ENCODE measurements around the gene MARCKS.

MARCKS gene

DNA sequence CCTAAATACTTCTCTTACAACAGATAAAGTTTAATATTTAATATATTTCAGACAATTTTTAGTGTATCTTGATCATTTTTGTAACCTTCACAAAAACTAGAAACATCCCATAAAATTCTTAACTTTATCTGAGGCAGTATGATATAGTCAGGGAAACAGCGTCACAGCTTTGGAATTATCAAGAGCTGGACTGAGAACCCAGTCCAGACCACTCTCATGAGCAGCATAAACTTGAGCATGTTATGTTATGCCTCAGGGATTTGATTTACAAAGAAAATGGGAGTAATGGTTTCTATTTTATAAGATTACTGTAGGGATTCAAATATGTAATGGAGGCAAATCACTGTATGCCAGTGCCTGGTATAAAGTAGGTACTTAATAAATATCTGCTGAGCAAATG lies 8.3 kb upstream of the MARCKS start:
- no peak for DNase-seq (ENCODE audit: extremely low read depth in 1 of 2, low read depth in 1 of 2)

DNA sequence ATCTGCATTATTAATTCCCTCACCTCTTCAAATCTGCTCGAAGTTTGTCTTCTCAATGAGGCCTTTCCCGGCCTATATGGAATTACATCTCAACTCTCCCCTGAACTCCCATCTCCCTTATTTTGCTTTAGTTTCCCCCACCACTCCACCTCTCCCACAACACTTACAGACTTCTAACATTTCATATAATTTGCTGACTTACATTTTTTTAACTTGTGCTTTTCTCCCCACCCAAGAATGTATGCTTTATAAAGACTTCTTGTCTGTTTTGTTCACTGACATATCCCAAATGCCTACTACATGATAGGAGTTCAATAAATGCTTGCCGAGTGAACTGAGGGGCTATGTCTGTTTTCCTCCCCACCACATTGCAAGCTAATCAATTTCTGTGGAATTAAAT lies 3.9 kb upstream of the MARCKS start:
- DNase-seq (ENCODE audit: extremely low read depth in 1 of 2, low read depth in 1 of 2) = no peak

DNA sequence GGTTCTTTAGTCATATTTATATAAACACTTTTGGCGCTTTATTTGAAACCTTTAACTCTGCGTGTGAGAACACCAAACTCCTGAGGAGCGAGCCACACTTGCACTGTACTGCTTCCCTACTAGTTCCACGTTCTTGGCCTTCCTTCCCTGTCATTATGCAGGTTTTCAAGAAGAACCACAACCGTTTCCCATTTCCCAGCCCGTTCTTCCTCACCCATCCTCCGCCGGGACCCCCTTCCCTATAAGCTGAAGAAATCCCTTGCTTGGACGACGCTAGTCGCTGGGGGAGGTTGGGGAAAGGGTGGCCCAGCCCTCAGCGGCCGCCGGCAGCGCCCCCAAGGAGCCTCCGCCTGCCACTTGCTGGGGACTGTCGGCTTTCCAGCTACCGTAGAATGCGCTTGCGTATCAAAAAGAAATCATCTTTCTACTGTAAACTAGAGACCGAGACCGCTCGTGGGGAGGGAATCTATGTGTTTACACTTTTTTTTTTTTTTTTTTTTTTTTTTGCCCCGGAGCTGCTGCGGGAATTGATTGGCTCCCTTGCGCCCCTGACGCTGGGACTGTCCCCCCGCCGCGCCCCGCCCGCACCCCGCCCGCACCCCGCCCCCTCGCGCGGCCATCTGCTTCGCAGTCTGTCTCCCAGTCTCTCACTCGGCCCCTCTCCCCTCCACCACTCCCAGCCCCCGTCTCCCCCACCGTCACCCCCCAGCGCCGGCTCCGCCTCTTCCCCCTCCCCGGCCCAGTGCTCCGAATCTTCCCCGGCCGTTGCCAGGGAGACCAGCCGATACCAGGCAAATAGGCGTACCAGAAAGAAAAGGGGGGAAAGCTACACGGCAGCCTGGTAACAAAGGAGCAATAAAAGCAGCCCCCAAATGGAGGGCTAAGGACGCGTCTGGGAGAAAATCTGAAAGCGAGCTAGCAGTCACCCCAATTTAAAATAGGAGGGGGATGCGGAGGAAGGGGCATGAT lies 2.3 kb upstream of the MARCKS start:
- DNase-seq (ENCODE audit: extremely low read depth in 1 of 2, low read depth in 1 of 2) = no peak

DNA sequence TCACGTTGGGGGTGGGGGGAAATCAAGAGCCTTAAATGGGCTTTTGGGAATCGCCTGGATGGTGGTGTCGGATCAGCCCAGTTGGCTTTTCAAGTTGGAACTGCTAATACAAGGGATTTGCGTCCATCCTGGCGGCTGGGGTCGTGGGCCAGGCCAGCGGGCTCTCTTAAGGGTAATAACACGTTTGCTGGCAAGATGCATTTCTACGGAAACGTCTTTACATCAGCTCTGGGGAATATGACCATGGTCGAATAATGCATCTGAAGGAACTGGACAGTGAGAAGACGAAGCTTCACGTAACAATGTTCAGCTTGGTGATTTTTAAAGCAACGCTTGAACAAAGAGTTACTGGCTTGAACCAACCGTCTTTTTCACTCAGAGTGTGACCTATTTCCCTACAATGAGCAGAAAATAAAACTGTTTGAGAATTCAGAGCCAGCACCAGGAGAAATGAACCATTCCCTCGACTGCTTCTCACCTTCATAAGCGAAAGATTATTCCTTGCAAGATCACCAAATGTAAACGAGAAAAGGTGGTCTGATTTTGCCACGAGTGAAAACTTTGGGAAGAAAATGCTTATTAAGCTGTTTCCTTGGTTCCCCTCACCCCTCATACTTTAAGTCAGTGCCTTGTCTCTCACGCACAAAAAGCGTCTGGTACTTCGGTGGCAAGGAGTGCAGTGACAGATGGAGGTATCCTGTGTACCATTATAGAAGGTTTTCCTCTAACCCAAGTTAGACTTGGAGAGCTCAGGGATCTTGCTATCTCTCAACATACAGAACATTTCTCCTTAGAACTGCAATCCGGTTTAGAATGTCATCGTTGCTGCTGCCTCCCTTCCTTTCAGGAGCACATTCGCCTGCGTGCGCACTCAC lies 1.4 kb upstream of the MARCKS start:
- DNase-seq (ENCODE audit: extremely low read depth in 1 of 2, low read depth in 1 of 2) = no peak

DNA sequence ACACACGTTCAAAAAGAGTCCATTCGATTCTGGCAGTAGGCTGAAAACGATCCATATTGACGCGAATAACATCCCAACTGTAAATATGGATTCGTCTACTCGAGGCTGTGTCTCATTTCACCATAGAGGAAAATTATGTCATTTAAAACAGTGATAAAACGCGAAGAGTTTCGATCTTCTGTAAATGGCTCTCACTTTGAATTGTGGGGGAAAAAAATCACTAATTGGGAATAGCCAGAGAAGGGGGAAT lies 845 bp upstream of the MARCKS start:
- no peak for DNase-seq (ENCODE audit: extremely low read depth in 1 of 2, low read depth in 1 of 2)

DNA sequence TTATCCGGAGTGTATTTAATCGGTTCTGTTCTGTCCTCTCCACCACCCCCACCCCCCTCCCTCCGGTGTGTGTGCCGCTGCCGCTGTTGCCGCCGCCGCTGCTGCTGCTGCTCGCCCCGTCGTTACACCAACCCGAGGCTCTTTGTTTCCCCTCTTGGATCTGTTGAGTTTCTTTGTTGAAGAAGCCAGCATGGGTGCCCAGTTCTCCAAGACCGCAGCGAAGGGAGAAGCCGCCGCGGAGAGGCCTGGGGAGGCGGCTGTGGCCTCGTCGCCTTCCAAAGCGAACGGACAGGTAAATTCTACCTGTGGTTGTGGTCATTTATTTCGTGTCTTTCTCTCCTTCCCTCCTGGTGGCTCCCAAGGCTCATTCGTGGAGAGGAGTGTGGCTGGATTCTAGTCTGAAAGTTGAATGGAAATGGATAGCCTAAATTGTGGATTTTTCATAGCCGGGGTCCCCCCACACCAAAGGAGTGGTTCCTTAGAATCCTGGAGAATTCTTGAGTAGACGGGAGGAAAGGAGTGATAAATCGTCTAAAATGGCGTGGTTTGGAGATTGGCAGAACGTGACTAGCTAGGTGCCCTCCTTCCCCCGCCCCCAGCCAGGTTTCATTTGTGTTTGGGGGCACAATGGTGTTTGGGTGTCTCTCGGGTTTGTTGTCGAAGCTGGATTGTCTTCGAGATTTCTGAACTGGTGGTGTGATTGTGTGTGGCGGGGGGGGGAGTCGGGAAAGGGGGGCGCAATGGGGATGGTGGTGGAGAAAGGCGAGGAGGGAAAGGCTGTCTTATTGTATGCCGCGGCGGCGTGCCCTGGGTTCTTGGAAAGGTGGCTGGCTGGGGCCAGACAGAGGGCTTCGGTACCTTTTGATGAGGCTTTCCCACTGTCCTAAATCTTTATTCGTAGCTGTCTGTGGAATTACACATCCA lies 673 bp downstream of the MARCKS start:
- no peak for DNase-seq (ENCODE audit: extremely low read depth in 1 of 2, low read depth in 1 of 2)

DNA sequence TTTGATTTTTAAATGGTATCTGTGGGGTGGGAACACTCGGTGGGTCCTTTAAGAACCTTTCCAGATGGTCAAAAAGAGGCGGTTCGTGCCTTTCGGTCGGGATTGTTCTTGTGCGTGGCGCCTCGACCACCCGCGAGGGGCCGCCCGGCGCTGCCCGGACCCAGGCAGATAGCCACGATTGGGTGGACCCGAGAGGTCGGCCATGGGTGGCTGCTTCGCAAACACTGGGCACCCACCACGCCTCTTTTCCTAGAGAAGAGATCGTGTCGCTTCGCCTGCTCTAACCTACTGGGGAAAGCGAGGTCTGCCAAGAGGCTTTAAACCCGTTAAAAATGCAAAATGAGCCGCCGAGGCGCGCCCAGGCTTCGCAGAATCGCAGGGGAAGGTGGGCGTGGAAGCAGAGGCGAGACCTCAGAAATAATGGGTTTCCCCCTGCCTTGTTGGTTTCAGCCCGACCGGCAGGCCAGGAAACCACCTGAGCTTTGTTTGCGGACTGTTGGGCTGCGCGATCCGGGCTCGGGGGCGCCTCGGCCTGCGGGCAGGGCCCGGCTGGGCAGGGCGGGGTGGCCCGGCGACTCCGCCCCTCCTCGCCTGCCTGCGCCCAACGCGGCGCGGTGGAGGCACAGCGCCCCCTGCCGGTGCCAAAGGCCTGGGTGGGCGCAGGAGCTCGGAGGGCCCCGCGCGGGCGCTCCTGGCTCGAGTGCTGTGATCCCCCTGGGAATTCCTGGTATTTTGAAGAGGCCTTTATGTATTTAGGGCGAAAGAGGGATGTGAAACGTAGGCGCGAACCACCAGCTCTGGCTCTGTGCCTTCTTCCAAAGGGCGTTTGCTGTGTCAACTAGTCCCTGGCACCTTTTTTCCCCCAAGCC lies 1.6 kb downstream of the MARCKS start:
- peak in 1 of 2 donors; percentile 59 for DNase-seq (ENCODE audit: extremely low read depth in 1 of 2, low read depth in 1 of 2)

DNA sequence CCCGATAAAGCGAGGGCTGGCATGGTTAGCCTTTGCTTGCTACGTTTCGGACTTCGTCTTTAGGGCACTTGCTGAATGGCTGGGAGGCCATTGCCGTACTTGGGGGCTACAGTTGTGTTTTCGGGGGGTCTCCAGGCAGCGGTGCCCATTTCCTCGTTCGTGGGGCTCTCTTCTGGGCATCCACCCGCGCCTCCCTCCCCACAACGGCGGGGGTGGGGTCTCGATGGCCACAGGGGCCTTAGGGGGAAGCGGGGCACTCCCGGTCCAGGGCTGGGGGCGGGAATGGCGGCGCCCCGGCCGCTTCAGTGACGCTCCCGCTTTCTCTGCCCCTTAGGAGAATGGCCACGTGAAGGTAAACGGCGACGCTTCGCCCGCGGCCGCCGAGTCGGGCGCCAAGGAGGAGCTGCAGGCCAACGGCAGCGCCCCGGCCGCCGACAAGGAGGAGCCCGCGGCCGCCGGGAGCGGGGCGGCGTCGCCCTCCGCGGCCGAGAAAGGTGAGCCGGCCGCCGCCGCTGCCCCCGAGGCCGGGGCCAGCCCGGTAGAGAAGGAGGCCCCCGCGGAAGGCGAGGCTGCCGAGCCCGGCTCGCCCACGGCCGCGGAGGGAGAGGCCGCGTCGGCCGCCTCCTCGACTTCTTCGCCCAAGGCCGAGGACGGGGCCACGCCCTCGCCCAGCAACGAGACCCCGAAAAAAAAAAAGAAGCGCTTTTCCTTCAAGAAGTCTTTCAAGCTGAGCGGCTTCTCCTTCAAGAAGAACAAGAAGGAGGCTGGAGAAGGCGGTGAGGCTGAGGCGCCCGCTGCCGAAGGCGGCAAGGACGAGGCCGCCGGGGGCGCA lies 2.4 kb downstream of the MARCKS start:
- DNase-seq (ENCODE audit: extremely low read depth in 1 of 2, low read depth in 1 of 2) = no peak

DNA sequence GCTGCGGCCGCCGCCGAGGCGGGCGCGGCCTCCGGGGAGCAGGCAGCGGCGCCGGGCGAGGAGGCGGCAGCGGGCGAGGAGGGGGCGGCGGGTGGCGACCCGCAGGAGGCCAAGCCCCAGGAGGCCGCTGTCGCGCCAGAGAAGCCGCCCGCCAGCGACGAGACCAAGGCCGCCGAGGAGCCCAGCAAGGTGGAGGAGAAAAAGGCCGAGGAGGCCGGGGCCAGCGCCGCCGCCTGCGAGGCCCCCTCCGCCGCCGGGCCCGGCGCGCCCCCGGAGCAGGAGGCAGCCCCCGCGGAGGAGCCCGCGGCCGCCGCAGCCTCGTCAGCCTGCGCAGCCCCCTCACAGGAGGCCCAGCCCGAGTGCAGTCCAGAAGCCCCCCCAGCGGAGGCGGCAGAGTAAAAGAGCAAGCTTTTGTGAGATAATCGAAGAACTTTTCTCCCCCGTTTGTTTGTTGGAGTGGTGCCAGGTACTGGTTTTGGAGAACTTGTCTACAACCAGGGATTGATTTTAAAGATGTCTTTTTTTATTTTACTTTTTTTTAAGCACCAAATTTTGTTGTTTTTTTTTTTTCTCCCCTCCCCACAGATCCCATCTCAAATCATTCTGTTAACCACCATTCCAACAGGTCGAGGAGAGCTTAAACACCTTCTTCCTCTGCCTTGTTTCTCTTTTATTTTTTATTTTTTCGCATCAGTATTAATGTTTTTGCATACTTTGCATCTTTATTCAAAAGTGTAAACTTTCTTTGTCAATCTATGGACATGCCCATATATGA lies 3.2 kb downstream of the MARCKS start:
- no peak for DNase-seq (ENCODE audit: extremely low read depth in 1 of 2, low read depth in 1 of 2)

DNA sequence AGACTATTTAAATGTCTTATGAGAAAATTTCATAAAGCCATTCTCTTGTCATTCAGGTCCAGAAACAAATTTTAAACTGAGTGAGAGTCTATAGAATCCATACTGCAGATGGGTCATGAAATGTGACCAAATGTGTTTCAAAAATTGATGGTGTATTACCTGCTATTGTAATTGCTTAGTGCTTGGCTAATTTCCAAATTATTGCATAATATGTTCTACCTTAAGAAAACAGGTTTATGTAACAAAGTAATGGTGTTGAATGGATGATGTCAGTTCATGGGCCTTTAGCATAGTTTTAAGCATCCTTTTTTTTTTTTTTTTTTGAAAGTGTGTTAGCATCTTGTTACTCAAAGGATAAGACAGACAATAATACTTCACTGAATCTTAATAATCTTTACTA lies 5.0 kb downstream of the MARCKS start:
- DNase-seq (ENCODE audit: extremely low read depth in 1 of 2, low read depth in 1 of 2) = no peak

DNA sequence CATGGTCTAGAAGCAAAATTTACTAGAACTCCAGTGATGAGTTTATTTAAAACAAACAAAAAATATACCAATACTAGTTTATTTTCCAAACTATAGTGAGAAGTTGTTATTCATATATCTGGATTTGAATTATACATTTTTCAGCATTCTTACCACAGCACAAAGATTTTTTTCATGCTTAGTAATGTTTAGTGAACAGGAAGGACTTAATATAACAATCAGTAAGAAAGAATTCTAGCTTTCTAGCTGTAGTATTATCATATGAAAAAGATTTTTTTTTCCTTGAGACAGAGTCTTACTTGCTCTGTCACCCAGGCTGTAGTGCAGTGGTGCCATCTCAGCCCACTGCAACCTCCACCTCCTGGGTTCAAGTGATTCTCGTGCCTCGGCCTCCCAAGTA lies 13.8 kb downstream of the MARCKS start:
- no peak for DNase-seq (ENCODE audit: extremely low read depth in 1 of 2, low read depth in 1 of 2)

DNA sequence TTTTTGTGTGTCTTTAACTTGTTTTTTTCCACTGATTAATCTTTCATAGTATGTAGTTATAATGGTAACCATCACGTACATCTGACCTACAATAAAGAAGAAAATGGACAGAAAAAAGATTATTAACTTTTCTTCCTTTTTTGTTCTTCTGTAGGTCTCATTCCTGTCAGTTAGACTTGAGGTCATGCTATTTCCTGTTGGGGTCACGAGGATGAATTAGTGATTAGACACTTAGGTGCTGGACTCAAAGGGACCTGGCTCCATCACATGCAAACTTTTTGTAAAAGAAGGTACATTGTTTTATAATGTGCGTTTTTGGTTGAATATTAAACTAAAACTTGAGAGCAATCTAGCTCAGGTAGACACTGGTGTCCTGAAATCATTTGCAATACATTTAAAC lies 14.8 kb downstream of the MARCKS start:
- no peak for DNase-seq (ENCODE audit: extremely low read depth in 1 of 2, low read depth in 1 of 2)

DNA sequence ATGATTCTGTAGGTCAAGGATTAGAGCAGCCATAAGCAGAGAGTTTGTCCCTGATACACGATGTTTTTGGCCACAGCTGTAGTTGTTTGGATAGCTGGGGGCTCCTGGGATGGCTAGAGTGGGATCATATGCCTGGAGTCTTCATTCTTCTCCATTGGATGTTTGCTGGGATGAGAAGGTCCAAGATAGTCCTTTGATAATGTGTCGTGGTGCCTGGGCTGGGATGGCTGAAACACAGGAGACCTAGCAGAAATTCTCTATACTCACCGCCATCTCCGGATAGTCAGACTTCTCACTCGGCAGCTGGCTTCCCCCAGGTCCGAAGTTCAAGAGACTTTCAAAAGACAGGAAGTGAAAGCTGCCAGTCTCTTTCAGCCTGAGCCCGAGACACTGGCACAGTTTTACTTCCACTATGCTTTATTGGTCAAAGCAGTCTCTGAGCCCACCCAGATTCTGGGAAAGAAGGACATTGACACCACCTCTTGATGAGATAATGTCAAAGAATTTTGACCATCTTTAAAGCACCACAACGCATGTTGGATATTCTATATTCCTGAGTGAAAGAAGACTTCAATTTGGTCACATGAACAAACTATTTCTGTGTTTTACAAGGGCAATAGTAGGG lies 16.0 kb downstream of the MARCKS start:
- no peak for DNase-seq (ENCODE audit: extremely low read depth in 1 of 2, low read depth in 1 of 2)

DNA sequence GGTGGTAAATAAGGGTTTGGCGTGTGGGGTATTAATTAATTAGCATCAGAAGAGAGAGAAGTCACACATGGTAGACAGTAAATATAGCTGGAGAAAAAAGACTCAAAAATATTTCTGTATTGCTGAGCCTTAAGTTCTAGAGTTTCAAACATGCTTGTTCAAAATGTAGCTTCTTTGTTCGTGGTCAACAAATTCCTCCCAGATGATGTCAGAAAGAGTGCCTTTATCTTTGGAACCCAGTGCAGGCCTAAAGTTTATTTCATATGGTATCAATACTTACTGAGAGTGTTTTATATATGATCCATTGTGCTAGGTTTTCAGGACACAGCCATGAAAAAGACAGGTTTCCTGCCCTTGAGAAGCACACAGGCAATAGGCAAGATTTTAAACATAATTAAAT lies 18.3 kb downstream of the MARCKS start:
- no peak for DNase-seq (ENCODE audit: extremely low read depth in 1 of 2, low read depth in 1 of 2)

DNA sequence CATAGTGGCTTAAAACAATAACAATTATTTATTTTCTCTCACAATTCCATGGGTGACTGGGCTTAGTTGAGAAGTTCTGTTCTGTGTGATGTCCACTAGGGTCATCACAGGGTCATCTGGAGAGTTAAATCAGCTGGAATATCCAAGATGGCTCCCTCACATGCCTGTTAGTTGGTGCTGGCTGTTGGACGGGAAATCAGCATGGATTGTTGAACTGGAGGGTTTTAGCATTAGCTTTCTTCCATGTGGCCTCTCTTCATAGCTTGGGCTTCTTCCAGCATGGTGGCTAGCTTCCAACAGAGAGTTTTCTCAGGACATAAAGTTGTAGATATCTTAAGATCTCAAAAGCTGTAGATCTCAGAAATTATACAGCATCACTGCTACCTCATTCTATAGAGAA lies 19.6 kb downstream of the MARCKS start:
- DNase-seq (ENCODE audit: extremely low read depth in 1 of 2, low read depth in 1 of 2) = no peak

DNA sequence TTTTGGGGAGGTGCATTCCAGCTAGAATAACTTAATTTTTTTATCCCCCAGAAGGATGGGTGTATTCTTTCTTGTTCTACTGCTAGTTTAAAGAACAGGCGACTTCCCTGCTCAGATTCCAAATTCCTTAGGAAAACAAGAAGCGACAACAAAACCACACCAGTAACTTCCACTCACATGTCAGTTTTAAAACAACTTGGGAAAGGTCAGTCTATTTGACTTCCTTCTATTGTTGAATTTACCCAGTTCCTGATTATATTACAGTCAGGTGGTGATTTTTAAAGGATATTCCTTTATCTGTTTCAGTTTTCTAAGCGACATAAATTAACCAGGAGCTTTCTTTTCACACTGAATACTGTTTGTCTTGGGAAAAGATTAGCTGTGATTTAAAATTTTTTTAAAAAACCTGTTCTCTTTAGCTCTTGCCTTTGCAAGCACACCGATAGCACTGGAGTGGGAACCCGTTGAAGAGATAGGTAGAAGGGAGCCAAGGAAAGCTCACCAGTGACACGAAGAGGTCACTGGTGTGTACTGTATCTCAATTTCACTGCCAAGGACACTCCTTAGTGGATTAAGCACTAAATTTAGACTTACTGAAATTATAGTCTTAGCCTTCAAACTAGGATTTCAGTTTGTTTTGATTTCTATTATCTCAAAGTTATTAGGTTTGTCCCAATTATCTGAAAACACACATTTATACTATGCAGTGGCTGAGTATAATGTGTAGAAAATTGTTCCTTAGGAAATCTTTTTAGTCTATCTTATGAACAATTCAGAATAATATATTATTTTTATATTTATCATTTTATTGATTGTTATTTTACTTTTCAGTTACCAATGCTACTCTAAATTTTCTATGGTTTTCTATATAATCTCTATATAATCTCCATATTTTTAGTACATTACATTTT lies 22.3 kb downstream of the MARCKS start:
- DNase-seq (ENCODE audit: extremely low read depth in 1 of 2, low read depth in 1 of 2) = no peak

DNA sequence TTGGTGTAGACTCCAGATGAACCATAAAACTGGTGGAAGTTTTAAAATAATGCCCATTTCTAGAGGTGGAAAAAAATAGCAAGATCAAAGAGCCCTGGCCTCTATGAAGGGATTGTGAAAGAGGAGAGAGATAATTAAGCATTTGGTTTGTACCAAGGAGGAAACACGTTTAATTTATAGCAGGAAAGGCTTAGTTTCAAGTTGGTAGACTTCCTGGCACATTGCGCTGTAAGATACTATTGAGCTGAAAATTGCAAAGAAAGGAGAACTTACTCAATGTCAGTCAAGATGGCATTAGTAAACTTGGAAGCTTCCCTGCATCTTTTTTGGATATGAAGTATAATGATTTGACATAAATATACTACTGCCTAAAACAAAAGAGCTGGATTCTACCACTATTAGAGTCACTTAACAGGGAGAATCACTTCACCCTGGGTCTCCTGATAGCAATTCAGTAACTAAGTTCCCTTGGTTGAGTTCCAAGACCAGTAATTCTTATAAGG lies 24.4 kb downstream of the MARCKS start:
- no peak for DNase-seq (ENCODE audit: extremely low read depth in 1 of 2, low read depth in 1 of 2)

Data from activated CD8-positive, alpha-beta memory T cell treated with anti-CD3 and anti-CD28 coated beads for 1 hour (primary cell).